Mesendoderm (in vitro differentiated cells): ENCODE measurements around the gene PDE11A.

Experiments used
- DNase-seq: peaks from one replicate; pipeline ENCODE4 v3.0.0; 2013
- H2AK5ac ChIP-seq: 2 replicates; pipeline ENCODE4 v1.6.1; 2013; ENCODE audit warnings: low read length, inconsistent platforms
- H2BK120ac ChIP-seq: 2 replicates; pipeline ENCODE4 v1.6.1; 2013; ENCODE audit warnings: low read depth, mild to moderate bottlenecking, low read length, moderate library complexity, mixed read lengths
- H2BK15ac ChIP-seq: replicated peaks from 2 replicates; pipeline ENCODE4 v1.6.1; 2013; ENCODE audit warnings: low read depth, mild to moderate bottlenecking, moderate library complexity
- H2BK5ac ChIP-seq: 2 replicates; pipeline ENCODE4 v1.6.1; 2013; ENCODE audit warnings: low read length, inconsistent platforms
- H3K18ac ChIP-seq: 2 replicates; pipeline ENCODE4 v1.6.1; 2013; ENCODE audit warnings: mild to moderate bottlenecking, low read length, mixed read lengths
- H3K23ac ChIP-seq: one replicate; pipeline ENCODE4 v1.6.1; 2013; ENCODE audit warnings: low read length
- H3K27ac ChIP-seq: 2 replicates; pipeline ENCODE4 v1.5.1; 2013; ENCODE audit warnings: low read depth, mild to moderate bottlenecking, inconsistent platforms, low read length, moderate library complexity
- H3K27me3 ChIP-seq: 2 replicates; pipeline ENCODE4 v1.6.1; 2013; ENCODE audit warnings: low read length, control low read depth, mild to moderate bottlenecking, inconsistent platforms; ENCODE audit not compliant: insufficient read depth, poor library complexity
- H3K36me3 ChIP-seq: 2 replicates; pipeline ENCODE4 v1.6.1; 2013; ENCODE audit warnings: low read length, inconsistent platforms; ENCODE audit not compliant: control insufficient read depth, insufficient read depth
- H3K4ac ChIP-seq: one replicate; pipeline ENCODE4 v1.6.1; 2013; ENCODE audit warnings: low read depth, mild to moderate bottlenecking, low read length, moderate library complexity
- H3K4me1 ChIP-seq: 2 replicates; pipeline ENCODE4 v1.6.1; 2013; ENCODE audit warnings: low read depth, low read length, inconsistent platforms; ENCODE audit not compliant: control insufficient read depth
- H3K4me2 ChIP-seq: 2 replicates; pipeline ENCODE4 v1.6.1; 2013; ENCODE audit warnings: low read length
- H3K4me3 ChIP-seq: 2 replicates; pipeline ENCODE4 v1.5.1; 2013; ENCODE audit warnings: mild to moderate bottlenecking, low read length
- H3K56ac ChIP-seq: one replicate; pipeline ENCODE4 v1.6.1; 2013; ENCODE audit warnings: low read length
- H3K79me1 ChIP-seq: 2 replicates; pipeline ENCODE4 v1.6.1; 2013; ENCODE audit warnings: low read length, inconsistent platforms
- H3K79me2 ChIP-seq: 2 replicates; pipeline ENCODE4 v1.6.1; 2013; ENCODE audit warnings: mild to moderate bottlenecking, low read length; ENCODE audit not compliant: control insufficient read depth, insufficient read depth
- H3K9ac ChIP-seq: 2 replicates; pipeline ENCODE4 v1.6.1; 2013; ENCODE audit warnings: low read length, inconsistent platforms
- H4K5ac ChIP-seq: one replicate; pipeline ENCODE4 v1.6.1; 2013; ENCODE audit warnings: low read length
- H4K8ac ChIP-seq: one replicate; pipeline ENCODE4 v1.6.1; 2013; ENCODE audit warnings: low read depth, mild to moderate bottlenecking, control low read depth, low read length, moderate library complexity
- WGBS: extraction: QIAGEN DNeasy Blood & Tissue Kit; methylation state at CpG from one replicate; pipeline ENCODE4 v1.1.7; 2013; ENCODE audit warnings: low lambda C conversion rate, missing lambda C conversion rate; ENCODE audit not compliant: insufficient coverage; ENCODE audit errors: extremely low coverage; 5-methylcytosine and 5-hydroxymethylcytosine counted together

The PDE11A gene

DNA sequence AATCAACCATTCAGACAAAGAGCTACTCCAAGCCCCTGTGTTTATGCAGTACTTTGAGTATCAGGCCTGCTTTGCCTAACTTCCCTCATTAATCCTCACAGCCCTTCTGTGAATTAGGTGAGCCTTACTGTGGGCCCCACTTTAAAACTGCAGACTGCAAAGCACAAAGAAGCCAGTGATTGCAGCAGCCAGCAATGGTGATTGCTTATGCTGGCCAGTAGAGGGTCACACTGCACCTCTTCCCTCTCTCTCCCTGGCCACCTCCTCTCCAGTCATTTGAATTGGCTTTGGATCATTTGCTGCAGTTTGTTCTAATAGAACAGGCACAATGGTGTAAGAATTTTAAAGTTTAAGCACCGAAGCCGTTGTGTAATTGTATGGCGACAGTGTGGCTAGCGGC, 450.1 kb downstream of the PDE11A start:
- Histone ChIP-seq H3K4me2 (no peak overlapping the region), H2BK120ac (no peak overlapping the region), H3K23ac (no peak overlapping the region), H2BK5ac (no peak overlapping the region), H2AK5ac (no peak overlapping the region), H3K27ac (no peak overlapping the region), H3K79me2 (no peaks in the 10 kb centered on the region), H3K27me3 (no peaks in the 10 kb centered on the region), H2BK15ac (no peak overlapping the region), H3K4me1 (no peaks in the 10 kb centered on the region), H3K9ac (no peak overlapping the region), H3K4me3 (no peak overlapping the region), H3K56ac (no peak overlapping the region), H3K36me3 (no peaks in the 10 kb centered on the region), H4K8ac (no peak overlapping the region), H3K18ac (no peak overlapping the region), H3K79me1 (no peaks in the 10 kb centered on the region), H3K4ac (no peak overlapping the region), H4K5ac (no peak overlapping the region)
- peak; percentile 56 for DNase-seq
- WGBS = no CpG with 5 or more reads among the region's 4 CpGs

DNA sequence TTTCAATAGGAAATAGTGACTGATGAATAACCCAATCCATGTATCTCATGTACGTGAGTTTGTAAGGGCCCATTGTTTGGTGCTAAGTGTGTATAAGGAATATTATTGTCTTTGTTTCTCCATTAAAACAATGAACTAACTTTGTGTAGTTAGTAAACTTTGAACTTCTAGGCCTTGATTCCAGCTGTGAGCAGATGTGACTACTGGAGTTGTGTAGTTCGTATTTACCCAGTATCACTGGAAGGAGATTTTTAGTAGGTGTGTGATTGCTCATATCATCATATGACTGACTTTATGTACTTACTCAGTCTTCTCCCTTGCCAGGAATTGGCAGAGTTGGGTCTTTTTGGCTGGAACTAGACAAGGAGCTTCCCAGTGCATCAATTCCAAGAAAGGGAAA, 452.6 kb downstream of the PDE11A start:
- H4K8ac ChIP-seq = no peak overlapping the region
- H3K4me3 ChIP-seq = no peak overlapping the region
- WGBS = no CpG with 5 or more reads among the region's 2 CpGs
- DNase-seq = no peak
- no peak overlapping the region for H3K56ac ChIP-seq
- H3K4me2 ChIP-seq = no peak overlapping the region
- no peak overlapping the region for H3K27ac ChIP-seq
- no peak overlapping the region for H2BK15ac ChIP-seq
- H3K4me1 ChIP-seq = no peaks in the 10 kb centered on the region
- H3K9ac ChIP-seq = no peak overlapping the region
- no peak overlapping the region for H2BK5ac ChIP-seq
- H3K4ac ChIP-seq = no peak overlapping the region
- no peak overlapping the region for H4K5ac ChIP-seq
- H3K23ac ChIP-seq = no peak overlapping the region
- no peaks in the 10 kb centered on the region for H3K79me1 ChIP-seq
- no peak overlapping the region for H2AK5ac ChIP-seq
- no peak overlapping the region for H3K18ac ChIP-seq
- no peaks in the 10 kb centered on the region for H3K27me3 ChIP-seq
- H2BK120ac ChIP-seq = no peak overlapping the region
- H3K36me3 ChIP-seq = no peaks in the 10 kb centered on the region
- no peaks in the 10 kb centered on the region for H3K79me2 ChIP-seq

GRCh38 chr2:177619461-177619860, 453.1 kb downstream of the PDE11A start:
- Histone ChIP-seq H4K8ac (no peak overlapping the region), H3K56ac (no peak overlapping the region), H2BK15ac (no peak overlapping the region), H2AK5ac (no peak overlapping the region), H3K23ac (no peak overlapping the region), H3K79me2 (no peaks in the 10 kb centered on the region), H3K4ac (no peak overlapping the region), H3K4me3 (no peak overlapping the region), H3K79me1 (no peaks in the 10 kb centered on the region), H4K5ac (no peak overlapping the region), H3K4me1 (no peaks in the 10 kb centered on the region), H2BK5ac (no peak overlapping the region), H3K27me3 (no peaks in the 10 kb centered on the region), H3K9ac (no peak overlapping the region), H3K27ac (no peak overlapping the region), H3K36me3 (no peaks in the 10 kb centered on the region), H3K4me2 (no peak overlapping the region), H3K18ac (no peak overlapping the region), H2BK120ac (no peak overlapping the region)
- DNase-seq = no peak
- WGBS = no CpG with 5 or more reads among the region's 4 CpGs

- peak overlapping the region; percentile 48 for H3K4me2 ChIP-seq
- no peak overlapping the region for H4K5ac ChIP-seq
- H3K4me3 ChIP-seq = peak overlapping the region; percentile 89
- WGBS = no CpG with 5 or more reads among the region's 76 CpGs
- peak overlapping the region; percentile 76 for H3K18ac ChIP-seq
- peak overlapping the region; percentile 55 for H3K27ac ChIP-seq
- H3K36me3 ChIP-seq = no peaks in the 10 kb centered on the region
- H3K79me1 ChIP-seq = no peaks in the 10 kb centered on the region
- H2BK5ac ChIP-seq = peak overlapping the region; percentile 98
- no peaks in the 10 kb centered on the region for H3K4me1 ChIP-seq
- H3K4ac ChIP-seq = no peak overlapping the region
- H2BK120ac ChIP-seq = no peak overlapping the region
- no peak overlapping the region for H2BK15ac ChIP-seq
- H2AK5ac ChIP-seq = no peak overlapping the region
- H4K8ac ChIP-seq = no peak overlapping the region
- H3K23ac ChIP-seq = no peak overlapping the region
- H3K56ac ChIP-seq = peak overlapping the region; percentile 97
- H3K9ac ChIP-seq = peak overlapping the region; percentile 88
- no peaks in the 10 kb centered on the region for H3K27me3 ChIP-seq
- peak; percentile 94 for DNase-seq
- no peaks in the 10 kb centered on the region for H3K79me2 ChIP-seq
These were observed 454.0 kb downstream of the PDE11A start for GRCh38 chr2:177618255-177619253.

DNA sequence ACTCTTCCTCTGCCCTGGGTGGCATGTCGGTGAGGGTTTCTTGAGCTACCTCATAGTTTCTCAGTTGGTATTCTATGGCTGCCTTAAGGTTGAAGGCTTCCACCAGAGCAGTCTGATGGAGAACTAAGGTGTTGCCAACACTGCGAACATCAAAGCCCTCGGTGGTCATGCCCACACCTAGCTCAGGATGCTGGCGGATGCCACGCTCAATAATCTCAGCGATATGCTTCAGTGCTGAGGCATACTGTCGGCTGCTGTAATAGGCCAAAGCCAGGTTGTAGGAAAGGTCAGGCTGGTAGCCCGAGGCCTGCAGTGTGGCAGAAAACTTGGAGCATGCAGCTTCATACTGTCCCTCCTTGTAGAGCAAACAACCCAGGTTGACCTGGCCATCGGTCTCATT, 454.7 kb downstream of the PDE11A start:
- no peaks in the 10 kb centered on the region for H3K4me1 ChIP-seq
- H3K79me1 ChIP-seq = no peaks in the 10 kb centered on the region
- H3K36me3 ChIP-seq = no peaks in the 10 kb centered on the region
- H3K27me3 ChIP-seq = no peaks in the 10 kb centered on the region
- H3K4ac ChIP-seq = no peak overlapping the region
- no peaks in the 10 kb centered on the region for H3K79me2 ChIP-seq
- no peak overlapping the region for H2BK5ac ChIP-seq
- H4K8ac ChIP-seq = no peak overlapping the region
- no peak overlapping the region for H2AK5ac ChIP-seq
- H4K5ac ChIP-seq = no peak overlapping the region
- H3K56ac ChIP-seq = peak overlapping the region; percentile 97
- no CpG with 5 or more reads among the region's 9 CpGs for WGBS
- no peak overlapping the region for H3K18ac ChIP-seq
- H3K4me3 ChIP-seq = no peak overlapping the region
- peak overlapping the region; percentile 21 for H3K4me2 ChIP-seq
- peak overlapping the region; percentile 88 for H3K9ac ChIP-seq
- H2BK15ac ChIP-seq = no peak overlapping the region
- no peak overlapping the region for H3K27ac ChIP-seq
- H2BK120ac ChIP-seq = no peak overlapping the region
- no peak overlapping the region for H3K23ac ChIP-seq
- DNase-seq = no peak
